Smooth muscle cell (in vitro differentiated cells): ENCODE results near the gene MYO1C. TPM values are rescaled to one million over a fixed set of nuclear protein-coding genes. Genes with fewer than 3 reads are reported as not detected.

Experiments used
- DNase-seq: peaks from one replicate; lab custom pipeline; 2025; ENCODE audit not compliant: unreplicated experiment; lab: John Stamatoyannopoulos, UW
- H2AFZ ChIP-seq: fragments of 200-600 bp; sonication (generic); 2 replicates; pipeline ENCODE4 v1.6.0; 2016; ENCODE audit warnings: antibody characterized with exemption, low read depth, mild to moderate bottlenecking
- H3F3A ChIP-seq: fragments of 200-600 bp; sonication (generic); 2 replicates; pipeline ENCODE4 v1.6.0; 2017; ENCODE audit warnings: antibody characterized with exemption, low read depth
- H3K27ac ChIP-seq: fragments of 200-600 bp; sonication (generic); 2 replicates; pipeline ENCODE4 v1.5.1; 2016; ENCODE audit warnings: low read depth, mild to moderate bottlenecking
- H3K27me3 ChIP-seq: fragments of 200-600 bp; sonication (generic); 2 replicates; pipeline ENCODE4 v1.6.1; 2016; ENCODE audit warnings: low read depth, mild to moderate bottlenecking
- H3K36me3 ChIP-seq: fragments of 200-600 bp; sonication (generic); 2 replicates; pipeline ENCODE4 v1.5.1; 2016; ENCODE audit warnings: low read depth
- H3K4me1 ChIP-seq: fragments of 200-600 bp; sonication (generic); 2 replicates; pipeline ENCODE4 v1.5.1; 2016; ENCODE audit warnings: low read depth
- H3K4me2 ChIP-seq: fragments of 200-600 bp; sonication (generic); 2 replicates; pipeline ENCODE4 v1.6.0; 2016; ENCODE audit warnings: mild to moderate bottlenecking
- H3K4me3 ChIP-seq: fragments of 200-600 bp; sonication (generic); 2 replicates; pipeline ENCODE4 v1.5.1; 2016; ENCODE audit warnings: mild to moderate bottlenecking
- H3K79me2 ChIP-seq: fragments of 200-600 bp; sonication (generic); 2 replicates; pipeline ENCODE4 v1.6.0; 2016; ENCODE audit warnings: low read depth, mild to moderate bottlenecking
- H3K9ac ChIP-seq: fragments of 200-600 bp; sonication (generic); 2 replicates; pipeline ENCODE4 v1.6.0; 2016; ENCODE audit warnings: low read depth
- H3K9me3 ChIP-seq: fragments of 200-600 bp; sonication (generic); replicated peaks from 2 replicates; pipeline ENCODE4 v1.5.1; 2016; ENCODE audit warnings: low read depth
- H4K20me1 ChIP-seq: fragments of 200-600 bp; sonication (generic); 2 replicates; pipeline ENCODE4 v1.6.0; 2016; ENCODE audit warnings: low read depth
- WGBS: methylation state at CpG from one replicate; pipeline ENCODE4 v1.1.7; 2016; ENCODE audit warnings: low lambda C conversion rate; 5-methylcytosine and 5-hydroxymethylcytosine counted together
- polyA plus RNA-seq: library from polyadenylated mRNA; unstranded; fragments of >200 nt; fragmentation: Nextera tagmentation; extraction: Ambion mirVana; gene quantifications from 2 replicates; pipeline ENCODE4 v1.2.1, GENCODE V29; 2016
- total RNA-seq: library from RNA; depleted of rRNA; stranded (reverse); fragments of >200 nt; gene quantifications from 2 replicates; pipeline ENCODE4 v1.2.3, GENCODE V29; 2014
- TF ChIP-seq, protein P1 (sequence below): fragments of 200-600 bp; sonication (generic); IDR thresholded peaks from 2 replicates; pipeline ENCODE4 v1.5.1; 2017; ENCODE audit warnings: borderline replicate concordance, mild to moderate bottlenecking, antibody characterized with exemption; ENCODE audit not compliant: insufficient read depth, poor library complexity, severe bottlenecking

The MYO1C gene
- total and polyA plus RNA-seq, 2 experiments from 2014 or later: 80.4 to 81.5 TPM

GRCh38 chr17:1467258-1467657, 25.2 kb downstream of the MYO1C start:
- Histone ChIP-seq H2AFZ (no peak overlapping the region), H3K79me2 (no peaks in the 10 kb centered on the region), H3K4me1 (no peaks in the 10 kb centered on the region), H3K36me3 (no peaks in the 10 kb centered on the region), H3K4me3 (no peak overlapping the region), H3K9ac (no peak overlapping the region), H3K27me3 (no peaks in the 10 kb centered on the region), H3K27ac (no peak overlapping the region), H3K9me3 (no peaks in the 10 kb centered on the region), H3K4me2 (no peak overlapping the region), H3F3A (no peaks in the 10 kb centered on the region), H4K20me1 (peaks cover 16% of the 10 kb centered on the region)
- no peak for DNase-seq
- TF ChIP-seq, protein P1, sequence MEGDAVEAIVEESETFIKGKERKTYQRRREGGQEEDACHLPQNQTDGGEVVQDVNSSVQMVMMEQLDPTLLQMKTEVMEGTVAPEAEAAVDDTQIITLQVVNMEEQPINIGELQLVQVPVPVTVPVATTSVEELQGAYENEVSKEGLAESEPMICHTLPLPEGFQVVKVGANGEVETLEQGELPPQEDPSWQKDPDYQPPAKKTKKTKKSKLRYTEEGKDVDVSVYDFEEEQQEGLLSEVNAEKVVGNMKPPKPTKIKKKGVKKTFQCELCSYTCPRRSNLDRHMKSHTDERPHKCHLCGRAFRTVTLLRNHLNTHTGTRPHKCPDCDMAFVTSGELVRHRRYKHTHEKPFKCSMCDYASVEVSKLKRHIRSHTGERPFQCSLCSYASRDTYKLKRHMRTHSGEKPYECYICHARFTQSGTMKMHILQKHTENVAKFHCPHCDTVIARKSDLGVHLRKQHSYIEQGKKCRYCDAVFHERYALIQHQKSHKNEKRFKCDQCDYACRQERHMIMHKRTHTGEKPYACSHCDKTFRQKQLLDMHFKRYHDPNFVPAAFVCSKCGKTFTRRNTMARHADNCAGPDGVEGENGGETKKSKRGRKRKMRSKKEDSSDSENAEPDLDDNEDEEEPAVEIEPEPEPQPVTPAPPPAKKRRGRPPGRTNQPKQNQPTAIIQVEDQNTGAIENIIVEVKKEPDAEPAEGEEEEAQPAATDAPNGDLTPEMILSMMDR: no peak
- 96% methylated on average over 5 of the region's 16 CpGs for WGBS

DNA sequence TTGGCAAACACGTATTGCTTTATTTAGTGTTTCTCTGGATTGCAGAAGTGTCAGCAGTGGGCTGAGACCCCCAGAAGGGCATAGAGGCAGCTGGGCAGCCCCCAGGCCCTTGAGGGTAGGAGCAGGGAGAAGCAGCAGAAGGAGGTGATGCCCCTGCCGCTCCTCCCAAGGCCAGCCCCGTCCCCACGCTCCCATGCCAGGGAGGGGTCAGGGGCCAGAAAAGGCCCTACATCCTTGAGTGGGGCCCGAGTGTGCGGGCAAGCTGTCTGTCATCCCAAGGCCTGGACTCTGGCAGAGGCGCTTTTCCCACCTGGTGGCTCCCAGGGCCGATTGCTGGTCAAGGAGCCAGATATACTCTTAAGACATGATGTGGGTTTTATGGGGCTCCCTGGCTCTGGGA, 28.3 kb downstream of the MYO1C start:
- peaks cover 11% of the 10 kb centered on the region for H4K20me1 ChIP-seq
- no peaks in the 10 kb centered on the region for H3K79me2 ChIP-seq
- no peak for DNase-seq
- no peak overlapping the region for H3K9ac ChIP-seq
- no peak overlapping the region for H3K4me2 ChIP-seq
- no peaks in the 10 kb centered on the region for H3K27me3 ChIP-seq
- no peak overlapping the region for H3K27ac ChIP-seq
- no peaks in the 10 kb centered on the region for H3K4me1 ChIP-seq
- H3F3A ChIP-seq: no peaks in the 10 kb centered on the region
- H2AFZ ChIP-seq: no peak overlapping the region
- over 99% methylated on average over 8 of the region's 8 CpGs for WGBS
- H3K36me3 ChIP-seq: no peaks in the 10 kb centered on the region
- no peaks in the 10 kb centered on the region for H3K9me3 ChIP-seq
- TF ChIP-seq, protein P1: no peak
- H3K4me3 ChIP-seq: no peak overlapping the region

DNA sequence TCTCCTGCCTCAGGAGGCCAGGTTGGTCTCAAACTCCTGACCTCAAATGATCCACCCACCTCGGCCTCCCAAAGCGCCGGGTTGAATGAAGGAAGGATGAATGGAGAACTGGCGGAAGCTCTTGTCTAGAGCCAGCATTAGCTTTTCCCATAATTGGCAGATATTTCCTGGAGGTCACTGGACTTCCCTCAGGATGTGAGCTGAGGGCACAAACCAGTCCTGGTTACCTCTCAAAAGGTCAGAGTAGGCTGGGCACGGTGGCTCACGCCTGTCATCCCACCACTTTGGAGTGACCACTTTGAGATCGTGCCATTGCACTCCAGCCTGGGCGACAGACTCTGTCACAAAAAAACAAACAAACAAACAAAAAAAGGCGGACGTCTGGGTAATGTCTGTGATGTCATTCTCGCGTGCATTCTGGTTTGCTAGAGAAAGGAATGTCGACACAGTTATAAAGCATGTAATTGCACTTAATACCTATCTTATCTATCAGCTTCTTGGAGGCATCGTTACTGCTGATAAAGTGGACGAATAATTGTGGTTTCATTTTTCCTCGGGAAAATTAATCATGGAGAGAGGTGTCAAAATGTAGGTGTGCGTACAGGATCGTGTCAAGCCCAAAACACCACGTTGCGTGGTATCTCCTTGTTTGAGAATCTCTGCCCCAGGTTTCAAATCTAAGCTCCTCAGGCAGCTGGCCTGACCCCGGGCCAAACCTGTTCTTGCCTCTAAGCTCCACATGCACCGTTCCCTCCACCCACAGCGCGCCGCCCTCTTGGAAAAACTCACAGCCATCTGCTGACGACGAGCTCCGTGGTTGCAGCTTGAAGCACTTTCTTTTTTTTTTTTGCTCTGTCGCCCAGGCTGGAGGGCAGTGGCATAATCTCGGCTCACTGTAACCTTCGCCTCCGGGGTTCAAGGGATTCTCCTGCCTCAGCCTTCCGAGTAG, 30.0 kb downstream of the MYO1C start:
- H3K4me2 ChIP-seq: no peak overlapping the region
- H2AFZ ChIP-seq: no peak overlapping the region
- TF ChIP-seq, protein P1: no peak
- no peak overlapping the region for H3K4me3 ChIP-seq
- no peaks in the 10 kb centered on the region for H3F3A ChIP-seq
- H3K4me1 ChIP-seq: no peaks in the 10 kb centered on the region
- H4K20me1 ChIP-seq: no peaks in the 10 kb centered on the region
- no peak for DNase-seq
- H3K79me2 ChIP-seq: no peaks in the 10 kb centered on the region
- H3K9me3 ChIP-seq: no peaks in the 10 kb centered on the region
- H3K27me3 ChIP-seq: no peaks in the 10 kb centered on the region
- 79% methylated on average over 33 of the region's 33 CpGs for WGBS
- no peaks in the 10 kb centered on the region for H3K36me3 ChIP-seq
- H3K9ac ChIP-seq: no peak overlapping the region
- H3K27ac ChIP-seq: peak overlapping the region; percentile 18
